Activated CD4-positive, alpha-beta T cell treated with anti-CD3 and anti-CD28 coated beads, Interleukin-2, amount 50 U/mL, for 16 hours (primary cell): ENCODE results near the gene GGT6.
"Not testable (repeated sequence)": the region's sequence is repeated elsewhere in the genome, so short reads cannot be mapped to it uniquely, and the experiment has no call there.

Experiments used
- DNase-seq: peaks from one replicate; pipeline ENCODE4 v3.0.0-alpha.2; 2020

Gene GGT6

GRCh38 chr17:4591529-4591928 is 31.2 kb upstream of the GGT6 start:
- DNase-seq = no peak

- DNase-seq = no peak
These were observed 30.6 kb upstream of the GGT6 start for GRCh38 chr17:4590981-4591453.

GRCh38 chr17:4590042-4590441 is 29.7 kb upstream of the GGT6 start:
- DNase-seq = not testable (repeated sequence)

- DNase-seq = no peak
These were observed 28.7 kb upstream of the GGT6 start for GRCh38 chr17:4588898-4589625.

GRCh38 chr17:4588391-4588790 is 28.0 kb upstream of the GGT6 start:
- DNase-seq = no peak

- no peak for DNase-seq
These were observed 27.4 kb upstream of the GGT6 start for GRCh38 chr17:4587803-4588202.

GRCh38 chr17:4587195-4587594 is 26.8 kb upstream of the GGT6 start:
- no peak for DNase-seq

- no peak for DNase-seq
These were observed 25.7 kb upstream of the GGT6 start for GRCh38 chr17:4586043-4586442.

GRCh38 chr17:4585638-4585994 is 25.2 kb upstream of the GGT6 start:
- DNase-seq = no peak

GRCh38 chr17:4584917-4585637 is 24.7 kb upstream of the GGT6 start:
- DNase-seq = no peak

- DNase-seq = no peak
These were observed 23.9 kb upstream of the GGT6 start, which contains the start of gene SMTNL2 for GRCh38 chr17:4584101-4584916. Gene SMTNL2 (plus strand): TSS chr17:4584529. CDS start chr17:4584606, 77 bp downstream.

- no peak for DNase-seq
These were observed 23.4 kb upstream of the GGT6 start for GRCh38 chr17:4583782-4584100.

- no peak for DNase-seq
These were observed 22.8 kb upstream of the GGT6 start for GRCh38 chr17:4583206-4583605.

GRCh38 chr17:4582691-4583090 is 22.3 kb upstream of the GGT6 start:
- no peak for DNase-seq

- DNase-seq = no peak
These were observed 21.7 kb upstream of the GGT6 start for GRCh38 chr17:4582101-4582501.

- DNase-seq = no peak
These were observed 19.9 kb upstream of the GGT6 start for GRCh38 chr17:4580291-4580690.

- no peak for DNase-seq
These were observed 19.3 kb upstream of the GGT6 start for GRCh38 chr17:4579678-4580077.

- DNase-seq = not testable (repeated sequence)
These were observed 18.0 kb upstream of the GGT6 start for GRCh38 chr17:4578349-4578748.

GRCh38 chr17:4577386-4577993 is 17.1 kb upstream of the GGT6 start:
- no peak for DNase-seq

- no peak for DNase-seq
These were observed 16.4 kb upstream of the GGT6 start for GRCh38 chr17:4576729-4577322.

- DNase-seq = no peak
These were observed 15.8 kb upstream of the GGT6 start for GRCh38 chr17:4576161-4576558.

GRCh38 chr17:4574448-4575045 is 14.2 kb upstream of the GGT6 start:
- no peak for DNase-seq
